Right atrium auricular region (tissue), 2 donors: ENCODE measurements around the gene ACD. TPM values are rescaled to one million over a fixed set of nuclear protein-coding genes. Genes with fewer than 3 reads are reported as not detected.

Experiments used
- DNase-seq: peaks from one replicate; pipeline ENCODE4 v3.0.0-alpha.2; 2019; ENCODE audit warnings: low spot score
- H3K27ac ChIP-seq, 2 donors: fragments of 200-600 bp; sonication (generic); 1 replicate in 1 of 2; 2 replicates in 1 of 2; pipeline ENCODE4 v1.5.1; 2016 to 2019
- H3K27me3 ChIP-seq, 2 donors: fragments of 200-600 bp; sonication (generic); one replicate each; pipeline versions ENCODE4 v1.5.1 to v1.6.0; 2017 to 2019
- H3K36me3 ChIP-seq: fragments of 200-600 bp; sonication (generic); one replicate; pipeline ENCODE4 v1.5.1; 2016
- H3K4me1 ChIP-seq, 2 donors: fragments of 200-600 bp; sonication (generic); one replicate each; pipeline versions ENCODE4 v1.5.1 to v1.6.0; 2017 to 2019
- H3K4me3 ChIP-seq, 2 donors: fragments of 200-600 bp; sonication (generic); 1 replicate in 1 of 2; 2 replicates in 1 of 2; pipeline ENCODE4 v1.5.1; 2017 to 2019; ENCODE audit warnings: mild to moderate bottlenecking in 1 of 2, moderate library complexity in 1 of 2
- H3K9me3 ChIP-seq, 2 donors: fragments of 200-600 bp; sonication (generic); one replicate each; pipeline ENCODE4 v1.5.1; 2019
- total RNA-seq, 2 donors: library from RNA; depleted of rRNA; stranded (reverse); fragments of >200 nt; gene quantifications; one replicate each; pipeline ENCODE4 v1.1.0, GENCODE V29; 2016
- TF ChIP-seq, protein P1 (sequence below), 2 donors: fragments of 200-600 bp; sonication (generic); IDR thresholded peaks; one replicate each; pipeline ENCODE4 v1.5.1; 2019; ENCODE audit warnings: antibody characterized with exemption in 2 of 2

Gene ACD
- total RNA-seq, 2 donors from 2014 or later: 7.0 to 10.8 TPM

DNA sequence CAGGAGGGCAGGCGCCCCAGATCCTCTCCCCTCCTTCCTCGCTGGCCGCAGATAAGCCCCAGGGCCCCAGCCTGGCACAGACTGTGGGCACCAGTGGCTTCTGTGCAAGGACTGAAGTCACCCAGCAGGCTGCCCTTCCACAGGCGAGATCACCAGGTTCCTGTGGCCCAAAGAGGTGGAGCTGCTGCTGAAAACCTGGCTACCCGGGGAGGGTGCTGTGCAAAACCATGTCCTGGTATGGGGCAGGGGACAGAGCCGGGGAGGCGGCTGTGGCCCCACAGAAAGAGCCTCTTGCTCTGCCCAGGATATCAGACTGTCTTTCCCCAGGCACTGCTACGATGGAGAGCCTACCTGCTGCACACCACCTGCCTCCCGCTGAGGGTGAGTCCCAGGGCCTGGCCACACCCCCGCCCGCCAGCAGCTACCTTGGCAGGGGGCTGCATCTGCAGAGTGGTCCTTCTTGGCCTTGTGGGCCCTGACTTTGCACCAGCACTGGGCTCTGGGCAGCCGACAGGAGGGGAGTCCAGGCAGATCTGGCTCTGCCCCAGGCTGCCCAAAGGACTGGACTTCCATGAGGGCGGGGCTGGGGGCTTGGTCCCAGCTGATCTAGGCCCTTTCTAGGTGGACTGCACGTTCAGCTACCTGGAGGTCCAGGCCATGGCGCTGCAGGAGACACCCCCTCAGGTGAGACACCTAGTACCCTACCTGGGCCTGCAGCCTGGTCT, 14.5 kb downstream of the ACD start:
- no peak overlapping the region for H3K27ac ChIP-seq
- H3K27me3 ChIP-seq: peaks cover 7 to 23% of the 10 kb centered on the region in 2 donors
- no peak for DNase-seq
- TF ChIP-seq, protein P1, sequence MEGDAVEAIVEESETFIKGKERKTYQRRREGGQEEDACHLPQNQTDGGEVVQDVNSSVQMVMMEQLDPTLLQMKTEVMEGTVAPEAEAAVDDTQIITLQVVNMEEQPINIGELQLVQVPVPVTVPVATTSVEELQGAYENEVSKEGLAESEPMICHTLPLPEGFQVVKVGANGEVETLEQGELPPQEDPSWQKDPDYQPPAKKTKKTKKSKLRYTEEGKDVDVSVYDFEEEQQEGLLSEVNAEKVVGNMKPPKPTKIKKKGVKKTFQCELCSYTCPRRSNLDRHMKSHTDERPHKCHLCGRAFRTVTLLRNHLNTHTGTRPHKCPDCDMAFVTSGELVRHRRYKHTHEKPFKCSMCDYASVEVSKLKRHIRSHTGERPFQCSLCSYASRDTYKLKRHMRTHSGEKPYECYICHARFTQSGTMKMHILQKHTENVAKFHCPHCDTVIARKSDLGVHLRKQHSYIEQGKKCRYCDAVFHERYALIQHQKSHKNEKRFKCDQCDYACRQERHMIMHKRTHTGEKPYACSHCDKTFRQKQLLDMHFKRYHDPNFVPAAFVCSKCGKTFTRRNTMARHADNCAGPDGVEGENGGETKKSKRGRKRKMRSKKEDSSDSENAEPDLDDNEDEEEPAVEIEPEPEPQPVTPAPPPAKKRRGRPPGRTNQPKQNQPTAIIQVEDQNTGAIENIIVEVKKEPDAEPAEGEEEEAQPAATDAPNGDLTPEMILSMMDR (IDR thresholded peaks at IDR 0.05): no peak
- no peak overlapping the region for H3K4me3 ChIP-seq
- H3K9me3 ChIP-seq: no peaks in the 10 kb centered on the region
- H3K36me3 ChIP-seq: no peaks in the 10 kb centered on the region
- H3K4me1 ChIP-seq: peaks cover 0 to 35% of the 10 kb centered on the region in 2 donors

DNA sequence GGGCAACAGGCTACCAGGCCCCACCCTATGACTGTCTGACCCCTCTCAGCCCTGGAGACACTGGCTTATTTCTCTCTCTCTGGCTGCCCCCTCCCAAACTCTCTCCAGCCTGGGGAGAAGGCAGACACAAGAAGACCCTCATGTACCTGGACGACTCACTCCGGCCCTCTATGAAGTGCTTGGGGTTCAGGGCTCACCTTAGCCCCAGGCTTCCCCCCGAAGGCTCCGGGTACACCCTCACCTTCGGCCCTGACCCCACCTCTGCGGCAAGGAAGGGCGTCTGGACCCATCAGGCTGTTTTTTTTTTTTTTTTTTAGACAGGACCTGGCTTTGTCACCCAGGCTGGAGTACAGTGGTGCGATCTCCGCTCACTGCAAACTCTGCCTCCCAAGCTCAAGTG, 16.0 kb downstream of the ACD start:
- TF ChIP-seq, protein P1 (IDR thresholded peaks at IDR 0.05): no peak
- DNase-seq: no peak
- H3K9me3 ChIP-seq: no peaks in the 10 kb centered on the region
- no peaks in the 10 kb centered on the region for H3K36me3 ChIP-seq
- peaks cover 7 to 19% of the 10 kb centered on the region in 2 donors for H3K27me3 ChIP-seq
- H3K4me1 ChIP-seq: peaks cover 0 to 29% of the 10 kb centered on the region in 2 donors
- no peak overlapping the region for H3K27ac ChIP-seq
- no peak overlapping the region for H3K4me3 ChIP-seq

DNA sequence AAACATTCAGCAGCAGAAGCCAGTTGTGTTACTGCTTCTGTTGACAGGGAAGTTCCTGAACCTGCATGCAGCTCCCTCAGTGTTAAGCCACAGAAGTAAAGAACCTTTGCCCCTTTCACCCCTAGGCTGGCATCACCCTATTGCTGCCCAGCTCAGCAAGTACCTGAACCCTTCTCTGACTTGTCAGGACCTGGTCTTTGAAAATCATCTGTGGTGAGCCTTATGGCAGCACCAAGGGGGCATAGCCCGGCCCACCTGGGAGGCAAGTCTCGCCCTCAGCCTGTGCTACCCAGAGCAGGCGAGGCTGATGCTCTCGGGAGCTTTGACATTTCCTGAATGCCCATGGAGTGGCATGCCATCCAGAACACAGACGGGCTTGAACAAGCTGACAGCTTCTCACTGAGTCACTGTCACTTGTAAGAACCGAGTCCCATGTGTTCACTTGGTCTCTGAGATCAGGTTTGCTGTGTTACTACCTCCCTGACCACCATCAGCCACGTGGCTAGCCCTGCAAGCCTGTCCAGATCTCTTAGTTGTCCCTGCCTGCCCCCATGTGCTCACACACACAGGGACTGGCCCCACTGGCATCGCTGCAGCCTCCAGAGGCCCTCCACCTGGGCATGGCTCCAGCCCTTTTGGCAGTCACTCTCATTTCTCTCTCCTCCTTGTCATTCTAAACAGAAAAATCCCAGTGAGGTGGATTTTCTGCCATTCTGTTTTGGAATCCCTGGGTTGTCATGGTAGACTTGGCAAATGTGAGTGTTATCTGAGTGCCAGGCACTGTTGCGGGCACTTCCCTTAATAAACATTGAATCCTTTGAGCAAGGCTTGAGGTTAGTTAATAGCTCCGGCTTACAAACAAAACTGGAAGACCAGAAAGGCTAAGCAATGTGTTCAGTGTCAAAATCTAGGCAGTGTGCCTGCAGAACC, 18.0 kb downstream of the ACD start:
- Histone ChIP-seq H3K9me3 (no peaks in the 10 kb centered on the region), H3K4me3 (no peak overlapping the region), H3K27ac (no peak overlapping the region), H3K4me1 (peaks cover 0 to 22% of the 10 kb centered on the region in 2 donors), H3K27me3 (peaks cover 4 to 5% of the 10 kb centered on the region in 2 donors), H3K36me3 (peaks cover 18% of the 10 kb centered on the region)
- TF ChIP-seq, protein P1 (IDR thresholded peaks at IDR 0.05): no peak
- DNase-seq: no peak

DNA sequence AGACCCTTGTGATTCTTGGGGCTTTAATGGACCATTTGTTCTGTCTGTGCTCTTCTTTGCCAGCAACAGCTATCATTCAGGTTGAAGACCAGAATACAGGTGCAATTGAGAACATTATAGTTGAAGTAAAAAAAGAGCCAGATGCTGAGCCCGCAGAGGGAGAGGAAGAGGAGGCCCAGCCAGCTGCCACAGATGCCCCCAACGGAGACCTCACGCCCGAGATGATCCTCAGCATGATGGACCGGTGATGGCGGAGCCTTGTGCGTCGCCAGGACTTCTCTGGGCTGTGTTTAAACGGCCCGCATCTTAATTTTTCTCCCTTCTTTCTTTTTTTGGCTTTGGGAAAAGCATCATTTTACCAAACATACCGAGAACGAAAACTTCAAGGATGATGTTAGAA, 22.4 kb downstream of the ACD start:
- DNase-seq: no peak
- Histone ChIP-seq H3K27ac (no peak overlapping the region), H3K27me3 (no peaks in the 10 kb centered on the region), H3K4me1 (peaks cover 0 to 13% of the 10 kb centered on the region in 2 donors), H3K36me3 (peaks cover 36% of the 10 kb centered on the region), H3K9me3 (no peaks in the 10 kb centered on the region), H3K4me3 (no peak overlapping the region)
- TF ChIP-seq, protein P1 (IDR thresholded peaks at IDR 0.05): no peak

DNA sequence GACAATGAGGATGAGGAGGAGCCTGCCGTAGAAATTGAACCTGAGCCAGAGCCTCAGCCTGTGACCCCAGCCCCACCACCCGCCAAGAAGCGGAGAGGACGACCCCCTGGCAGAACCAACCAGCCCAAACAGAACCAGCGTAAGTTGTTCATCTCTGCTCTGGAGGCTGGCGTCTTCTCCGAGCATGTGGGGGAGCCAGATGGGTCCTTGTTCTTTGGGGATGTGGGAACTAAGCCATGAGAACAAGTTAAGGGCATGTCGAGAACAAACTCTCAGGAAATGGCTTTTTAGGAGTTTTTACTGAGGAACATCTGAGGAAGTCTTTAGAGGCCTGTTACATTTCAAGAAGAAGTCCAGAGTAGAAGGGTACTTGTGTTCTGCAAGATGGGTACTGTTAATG, 23.3 kb downstream of the ACD start:
- peaks cover 44% of the 10 kb centered on the region for H3K36me3 ChIP-seq
- H3K27me3 ChIP-seq: no peaks in the 10 kb centered on the region
- H3K4me3 ChIP-seq: no peak overlapping the region
- TF ChIP-seq, protein P1 (IDR thresholded peaks at IDR 0.05): no peak
- H3K9me3 ChIP-seq: no peaks in the 10 kb centered on the region
- H3K27ac ChIP-seq: no peak overlapping the region
- peaks cover 0 to 9% of the 10 kb centered on the region in 2 donors for H3K4me1 ChIP-seq
- DNase-seq: no peak
